Stimulated activated CD4-positive, alpha-beta T cell treated with anti-CD3 and anti-CD28 coated beads, Interleukin-1b, Interleukin-23, amount 100 ng/mL, for 24 hours (primary cell): ENCODE results near the gene CCDC158.
"Not testable (repeated sequence)": the region's sequence is repeated elsewhere in the genome, so short reads cannot be mapped to it uniquely, and the experiment has no call there.

ENCODE experiments used
- DNase-seq, 4 experiments: peaks; one replicate each; pipeline ENCODE4 v3.0.0-alpha.2; 2020; ENCODE audit warnings: low read depth in 4 of 4, low spot score in 1 of 4

CCDC158 gene

GRCh38 chr4:76420762-76421581, at the start of gene CCDC158:
TSS of gene CCDC158 (minus strand) at chr4:76421141. CDS start at chr4:76403207, 17,934 bp downstream.
- DNase-seq = peak in 1 of 4 experiments; percentile 4

DNA sequence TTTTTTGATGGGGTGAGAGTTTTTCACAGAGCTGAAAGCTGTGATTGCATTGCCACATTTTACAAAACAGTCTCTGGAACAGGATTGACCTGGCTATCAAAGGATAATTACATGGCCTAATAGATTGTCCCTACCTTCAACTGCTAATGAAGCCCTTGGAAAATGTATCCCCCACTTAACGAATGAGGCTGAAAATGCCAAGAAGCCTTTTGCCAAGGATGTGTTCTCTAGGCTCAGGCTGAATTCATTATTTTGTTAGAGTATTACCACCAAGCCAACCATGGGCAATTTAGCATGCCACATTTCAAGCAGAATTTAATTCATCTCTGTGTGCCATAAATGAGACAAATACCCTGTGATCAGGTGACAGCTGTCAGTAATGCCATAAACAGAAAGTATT, 49.6 kb upstream of the CCDC158 start:
- DNase-seq = no peak

DNA sequence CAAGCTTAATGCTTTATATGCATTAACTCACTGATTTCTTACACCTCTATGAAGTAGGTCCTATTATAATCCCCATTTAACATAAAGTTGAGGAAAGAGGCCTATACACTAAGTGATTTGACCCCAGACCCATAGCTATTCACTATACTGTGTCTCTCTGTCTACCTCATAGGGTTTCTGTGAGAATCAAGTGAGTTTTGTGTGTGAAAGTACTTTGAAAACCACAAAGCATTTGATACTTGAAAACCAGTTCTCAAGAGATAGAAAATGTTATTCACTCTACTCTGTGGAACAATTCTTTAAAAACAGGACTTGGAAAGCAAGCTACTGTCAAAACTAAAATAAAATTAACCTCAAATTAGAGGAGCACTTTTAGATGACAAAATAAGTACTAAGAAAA, 49.1 kb upstream of the CCDC158 start:
- no peak for DNase-seq

- DNase-seq = no peak
Measured at GRCh38 chr4:76463568-76463967, 42.6 kb upstream of the CCDC158 start.

DNA sequence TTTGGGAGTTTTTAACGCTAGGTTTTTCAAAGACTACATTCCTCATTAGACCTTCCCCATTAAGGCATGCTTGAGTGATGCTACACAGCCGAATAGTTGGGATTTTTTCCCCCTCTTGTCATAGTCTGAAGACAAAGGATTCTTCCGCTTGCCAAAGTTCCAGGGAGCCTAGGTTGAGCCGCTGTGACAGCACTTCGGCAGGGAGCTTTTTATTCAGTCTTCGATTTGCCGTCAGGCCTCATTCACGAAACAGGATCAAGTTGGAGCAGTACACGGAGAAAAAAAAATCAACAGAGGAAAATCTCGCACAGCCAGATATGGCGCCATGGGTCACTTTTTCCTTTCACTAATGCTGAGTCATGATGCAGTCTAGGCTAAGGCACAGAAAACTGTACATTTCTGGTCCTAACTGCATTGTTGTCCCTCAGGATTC, 38.4 kb upstream of the CCDC158 start:
- no peak for DNase-seq

GRCh38 chr4:76458825-76459224, 37.9 kb upstream of the CCDC158 start:
- no peak for DNase-seq

GRCh38 chr4:76458297-76458696, 37.4 kb upstream of the CCDC158 start:
- no peak for DNase-seq

DNA sequence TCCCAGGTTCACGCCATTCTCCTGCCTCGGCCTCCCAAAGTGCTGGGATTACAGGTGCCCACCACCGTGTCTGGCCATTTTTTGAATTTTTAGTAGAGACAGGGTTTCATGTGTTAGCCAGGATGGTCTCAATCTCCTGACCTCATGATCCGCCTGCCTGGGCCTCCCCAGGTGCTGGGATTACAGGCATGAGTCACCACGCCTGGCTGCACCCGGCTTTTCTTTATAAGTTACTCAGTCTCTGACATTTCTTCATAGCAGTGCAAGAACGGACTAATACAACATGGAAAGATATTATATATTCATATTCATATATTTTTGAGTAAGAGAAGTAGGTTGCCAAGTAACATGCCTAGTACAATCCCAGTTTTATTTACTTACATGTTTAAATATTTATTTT, 36.9 kb upstream of the CCDC158 start:
- DNase-seq = no peak

DNA sequence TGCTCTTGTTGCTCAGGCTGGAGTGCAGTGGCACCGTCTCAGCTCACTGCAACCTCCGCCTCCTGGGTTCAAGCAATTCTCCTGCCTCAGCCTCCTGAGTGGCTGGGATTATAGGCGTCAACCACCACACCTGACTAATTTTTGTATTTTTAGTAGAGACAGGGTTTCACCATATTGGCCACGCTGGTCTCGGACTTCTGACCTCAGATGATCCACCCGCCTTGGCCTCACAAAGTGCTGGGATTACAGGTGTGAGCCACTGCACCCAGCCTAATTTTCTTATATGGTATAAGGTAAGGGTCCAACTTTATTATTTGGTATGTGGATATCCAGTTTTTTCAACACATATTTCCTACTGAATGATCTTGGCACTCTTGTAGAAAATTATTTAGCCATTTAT, 33.1 kb upstream of the CCDC158 start:
- DNase-seq = not testable (repeated sequence)

- DNase-seq = no peak
Measured at GRCh38 chr4:76453232-76453631, 32.3 kb upstream of the CCDC158 start.

- no peak for DNase-seq
Measured at GRCh38 chr4:76449833-76450232, 28.9 kb upstream of the CCDC158 start.

- DNase-seq = no peak
Measured at GRCh38 chr4:76449362-76449767, 28.4 kb upstream of the CCDC158 start.

- DNase-seq = no peak
Measured at GRCh38 chr4:76448211-76448610, 27.3 kb upstream of the CCDC158 start.

DNA sequence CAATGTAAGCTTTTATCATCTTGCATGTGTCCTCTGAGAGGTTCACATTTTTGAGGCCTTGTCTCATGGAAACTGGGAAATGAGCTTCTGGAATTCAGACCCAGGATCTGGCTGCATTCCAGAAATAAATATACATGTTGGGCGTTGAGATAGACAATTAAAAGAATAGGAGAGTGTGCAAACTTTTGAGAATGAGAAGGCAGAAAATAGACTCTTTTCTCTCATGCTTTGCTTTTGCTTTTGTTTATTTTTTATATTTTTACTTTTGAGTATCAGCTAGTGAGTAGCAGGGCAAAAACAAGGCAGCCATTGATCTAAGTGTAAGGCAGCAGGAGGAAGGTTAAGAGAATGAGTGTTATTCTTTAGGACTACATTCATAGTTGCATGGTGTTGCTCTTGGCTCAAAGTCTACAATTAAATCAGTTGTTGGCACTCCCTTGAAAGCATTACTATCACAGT, 26.5 kb upstream of the CCDC158 start:
- DNase-seq = no peak

GRCh38 chr4:76445911-76446310, 25.0 kb upstream of the CCDC158 start:
- DNase-seq = no peak

GRCh38 chr4:76443376-76443775, 22.4 kb upstream of the CCDC158 start:
- DNase-seq = no peak

DNA sequence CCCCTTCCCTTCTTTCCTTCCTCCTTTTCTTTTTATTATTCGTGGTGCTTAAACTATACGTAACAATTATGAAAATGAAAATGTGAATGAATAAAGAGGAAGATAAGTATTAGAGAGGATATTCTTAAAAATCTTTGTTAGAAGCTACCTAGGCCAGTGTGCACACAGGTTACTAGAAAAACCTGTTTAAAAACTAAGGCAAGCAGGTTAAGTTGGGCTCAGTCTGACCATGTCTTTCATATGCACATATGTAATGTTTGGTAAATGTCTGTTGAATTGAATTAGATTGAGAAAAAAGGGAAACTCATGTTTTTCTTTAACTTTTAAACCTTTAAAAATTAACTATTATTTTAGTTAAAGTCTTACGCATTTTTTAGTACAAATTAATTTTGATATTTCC, 21.9 kb upstream of the CCDC158 start:
- DNase-seq = no peak

DNA sequence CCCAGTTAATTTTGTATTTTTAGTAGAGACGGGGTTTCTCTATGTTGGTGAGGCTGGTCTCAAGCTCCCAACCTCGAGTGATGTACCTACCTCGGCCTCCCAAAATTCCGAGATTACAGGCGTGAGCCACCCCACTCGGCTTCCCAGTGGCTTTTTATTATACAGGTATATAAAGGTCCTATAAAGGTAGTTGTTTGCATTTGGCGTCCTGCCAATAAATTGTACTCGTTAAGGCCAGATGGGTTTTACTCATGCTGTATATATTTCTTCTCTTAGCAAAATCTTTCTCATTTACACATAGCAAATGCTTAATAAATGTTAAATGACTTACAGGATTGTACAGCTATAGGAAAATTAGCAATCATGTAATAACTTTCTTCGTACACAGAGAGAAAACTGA, 20.9 kb upstream of the CCDC158 start:
- DNase-seq = no peak

- DNase-seq = no peak
Measured at GRCh38 chr4:76439491-76439890, 18.6 kb upstream of the CCDC158 start.

DNA sequence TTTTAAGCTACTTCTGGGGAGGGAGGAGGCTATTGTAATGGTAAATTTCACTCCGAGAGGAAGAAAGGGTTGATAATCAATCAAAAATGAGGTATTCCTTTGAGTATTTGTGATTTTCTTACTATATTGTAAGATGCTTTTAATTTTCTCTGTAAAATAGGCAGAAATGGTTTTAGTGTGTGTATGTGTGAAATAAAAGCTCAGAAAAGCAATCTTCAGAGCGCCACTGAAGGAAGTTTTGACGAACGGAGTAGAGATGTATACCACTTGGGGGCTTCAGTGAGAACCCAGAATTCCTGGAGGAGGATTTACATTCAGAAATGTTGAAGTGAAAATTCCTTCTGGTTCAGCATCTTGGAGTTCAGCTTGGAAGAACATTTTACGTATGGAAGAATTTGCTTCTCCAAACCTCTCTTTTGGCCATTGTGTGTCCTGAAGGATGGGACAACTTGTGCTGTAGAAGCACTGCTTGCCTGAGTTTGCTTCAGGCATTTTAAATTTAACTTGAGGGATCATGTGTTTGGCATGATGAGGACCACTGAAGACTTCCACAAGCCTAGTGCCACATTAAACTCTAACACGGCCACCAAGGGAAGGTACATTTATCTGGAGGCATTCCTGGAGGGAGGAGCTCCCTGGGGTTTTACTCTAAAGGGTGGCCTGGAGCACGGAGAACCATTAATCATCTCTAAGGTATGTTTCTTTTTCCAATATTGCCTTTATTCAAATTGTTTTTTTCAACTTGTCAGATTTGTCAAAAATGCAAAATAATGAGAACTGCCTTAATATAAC, 14.8 kb upstream of the CCDC158 start:
- no peak for DNase-seq

DNA sequence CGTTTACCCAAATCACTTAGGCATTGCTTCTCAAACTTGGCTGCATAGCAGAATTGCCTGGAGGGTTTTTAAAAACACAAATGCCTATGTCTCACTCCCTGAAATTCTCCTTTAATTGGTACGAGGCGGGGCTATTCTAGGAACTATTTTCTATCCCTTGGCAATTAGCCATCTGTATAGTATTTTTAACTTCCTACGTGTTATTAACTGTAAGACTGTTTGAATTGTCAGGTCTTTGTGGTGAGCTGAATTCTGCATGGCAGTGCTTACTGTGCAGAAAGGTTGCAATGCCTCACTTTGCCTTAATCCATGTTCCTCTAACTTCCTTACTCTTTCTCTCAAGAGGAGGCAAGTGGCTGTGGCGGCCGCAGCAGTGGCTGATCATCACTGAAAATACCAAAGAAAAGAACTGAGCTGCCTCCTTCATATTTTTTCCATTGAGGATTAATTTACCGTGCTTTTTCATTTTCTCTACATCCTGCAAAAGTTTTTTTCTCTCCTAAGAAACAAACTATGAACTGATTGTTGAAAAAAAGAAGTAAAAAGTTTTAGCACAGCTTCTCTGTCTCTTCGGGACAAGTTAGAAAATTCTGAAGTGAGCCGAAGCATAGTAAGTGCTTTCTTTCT, 14.1 kb upstream of the CCDC158 start, which contains the start of gene SHROOM3:
TSS of gene SHROOM3 (plus strand) at position 329 of the 627 bp plus-strand sequence. CDS start 824 bp downstream, outside the sequence.
- DNase-seq = no peak
